Measurements from ENCODE around the gene SLC7A14.

The SLC7A14 gene

DNA sequence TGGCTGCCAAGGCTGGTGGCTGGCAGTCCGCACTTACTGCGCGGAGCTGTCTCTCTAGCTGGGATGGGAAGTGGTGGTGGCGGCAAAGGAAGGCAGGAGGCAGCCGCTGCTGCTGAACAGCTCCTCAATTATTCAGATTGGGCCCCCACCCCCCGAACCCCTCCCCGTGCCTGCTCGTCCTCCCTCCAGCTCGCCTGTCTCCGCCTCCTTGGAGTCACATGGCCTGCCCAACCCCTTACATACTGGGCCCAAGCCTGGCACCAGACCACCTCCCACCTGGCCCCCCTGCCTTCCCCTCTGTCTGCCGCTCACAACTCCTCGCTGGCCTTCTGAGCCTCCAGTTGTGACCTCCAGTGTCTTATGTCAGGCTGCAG, at the start of gene SLC7A14:
SLC7A14 (minus strand) TSS at position 139 of the 374 bp plus-strand sequence. CDS start 59,139 bp downstream, outside the sequence.
- no peaks in the 10 kb centered on the region for H3K9me3 ChIP-seq (ENCODE audit: control insufficient read depth in 2 of 2, low read length in 2 of 2)
- no peaks in the 10 kb centered on the region for H3K4me1 ChIP-seq (ENCODE audit: control insufficient read depth in 2 of 2, insufficient read depth in 2 of 2, low read length in 2 of 2)
- H3K27ac ChIP-seq (ENCODE audit: low read depth in 2 of 2, low read length in 2 of 2): no peak within 1 kb of the TSS
- no peak within 1 kb of the TSS for H3K4me3 ChIP-seq (ENCODE audit: low read length in 2 of 2)
- H3K9ac ChIP-seq (ENCODE audit: low read depth in 1 of 2, low read length in 2 of 2): no peak within 1 kb of the TSS
- peaks cover 11 to 22% of the 10 kb centered on the region in 2 donors for H3K27me3 ChIP-seq (ENCODE audit: control insufficient read depth in 2 of 2, insufficient read depth in 2 of 2, low read length in 2 of 2)
- H3K36me3 ChIP-seq (ENCODE audit: control insufficient read depth in 2 of 2, insufficient read depth in 2 of 2, low read length in 2 of 2): no peaks in the 10 kb centered on the region

DNA sequence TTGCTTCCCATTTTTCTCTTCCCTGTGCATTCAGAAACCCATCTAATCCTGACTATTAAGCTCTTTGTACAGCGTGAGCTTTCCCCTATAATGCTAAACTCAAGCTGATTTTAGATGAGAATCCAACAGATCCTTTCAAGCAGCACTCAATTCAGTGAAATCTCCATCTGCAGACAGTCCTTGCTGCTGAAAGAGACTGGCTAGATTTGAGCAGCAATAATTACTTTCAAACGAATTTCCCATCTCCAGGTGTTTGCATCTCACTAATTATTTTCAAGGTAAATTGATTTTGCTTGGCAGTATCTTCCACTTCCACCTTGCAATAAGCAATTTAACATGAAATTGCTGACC, 49.5 kb upstream of the SLC7A14 start:
- no peaks in the 10 kb centered on the region for H3K36me3 ChIP-seq (ENCODE audit: control insufficient read depth in 2 of 2, insufficient read depth in 2 of 2, low read length in 2 of 2)
- no peak overlapping the region for H3K9ac ChIP-seq (ENCODE audit: low read depth in 1 of 2, low read length in 2 of 2)
- no peaks in the 10 kb centered on the region for H3K9me3 ChIP-seq (ENCODE audit: control insufficient read depth in 2 of 2, low read length in 2 of 2)
- H3K27ac ChIP-seq (ENCODE audit: low read depth in 2 of 2, low read length in 2 of 2): no peak overlapping the region
- no peaks in the 10 kb centered on the region for H3K27me3 ChIP-seq (ENCODE audit: control insufficient read depth in 2 of 2, insufficient read depth in 2 of 2, low read length in 2 of 2)
- no peak overlapping the region for H3K4me3 ChIP-seq (ENCODE audit: low read length in 2 of 2)
- H3K4me1 ChIP-seq (ENCODE audit: control insufficient read depth in 2 of 2, insufficient read depth in 2 of 2, low read length in 2 of 2): no peaks in the 10 kb centered on the region

DNA sequence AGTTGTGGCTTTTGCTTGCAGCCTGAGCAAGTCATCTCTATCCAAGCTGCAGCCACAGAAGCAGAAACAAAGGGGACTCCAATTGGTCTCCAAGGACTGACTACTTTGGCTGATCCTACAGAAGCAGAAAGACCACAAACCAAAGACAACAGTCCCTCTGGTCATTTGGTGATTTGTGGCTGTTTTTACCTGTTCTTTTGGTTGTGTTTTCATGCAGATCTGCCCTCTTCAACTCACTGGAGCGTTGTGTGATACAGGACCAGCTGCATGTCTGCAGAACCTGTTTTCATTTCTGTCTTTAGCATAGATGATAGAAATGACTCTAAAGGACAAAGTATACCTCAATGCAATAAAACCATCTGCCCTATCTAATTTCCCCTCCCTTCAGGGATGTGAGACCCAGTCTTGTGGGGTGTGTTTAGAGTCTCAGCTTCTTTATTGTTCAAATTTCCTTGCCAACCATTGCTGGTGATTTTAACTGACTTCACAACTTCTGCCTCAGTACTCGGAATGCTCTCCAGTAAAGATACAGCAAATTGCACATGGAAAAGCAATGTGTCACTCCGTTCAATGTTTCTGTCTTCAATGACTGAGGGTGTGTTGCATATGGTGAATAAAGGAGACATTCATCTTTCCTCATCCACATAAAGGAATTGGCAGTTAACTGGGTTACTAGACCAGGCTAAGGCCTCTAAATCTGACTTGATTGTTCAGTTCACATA, 48.9 kb upstream of the SLC7A14 start:
- Histone ChIP-seq H3K9me3 (ENCODE audit: control insufficient read depth in 2 of 2, low read length in 2 of 2) (no peaks in the 10 kb centered on the region), H3K36me3 (ENCODE audit: control insufficient read depth in 2 of 2, insufficient read depth in 2 of 2, low read length in 2 of 2) (no peaks in the 10 kb centered on the region), H3K9ac (ENCODE audit: low read depth in 1 of 2, low read length in 2 of 2) (no peak overlapping the region), H3K27me3 (ENCODE audit: control insufficient read depth in 2 of 2, insufficient read depth in 2 of 2, low read length in 2 of 2) (no peaks in the 10 kb centered on the region), H3K4me3 (ENCODE audit: low read length in 2 of 2) (no peak overlapping the region), H3K4me1 (ENCODE audit: control insufficient read depth in 2 of 2, insufficient read depth in 2 of 2, low read length in 2 of 2) (no peaks in the 10 kb centered on the region), H3K27ac (ENCODE audit: low read depth in 2 of 2, low read length in 2 of 2) (no peak overlapping the region)

DNA sequence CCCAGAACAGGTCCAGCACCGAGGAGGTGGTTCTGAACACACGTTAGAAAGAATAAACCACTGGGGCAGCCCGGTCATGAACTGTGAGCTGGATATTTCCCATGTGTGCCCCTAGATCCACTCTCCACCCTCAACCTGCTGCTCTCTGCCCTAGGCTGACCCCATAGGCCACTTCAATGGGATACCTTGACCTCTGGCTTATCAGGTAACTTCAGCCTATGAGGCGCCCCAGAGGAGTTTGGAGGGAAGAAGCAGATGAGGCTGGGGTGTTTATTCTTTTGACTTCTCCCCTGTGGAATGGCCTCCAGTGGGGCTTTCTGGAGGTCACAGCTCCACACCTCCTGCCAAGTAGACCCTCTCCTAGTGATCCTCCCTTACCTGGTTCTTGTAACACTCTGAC, 47.7 kb upstream of the SLC7A14 start:
- no peaks in the 10 kb centered on the region for H3K36me3 ChIP-seq (ENCODE audit: control insufficient read depth in 2 of 2, insufficient read depth in 2 of 2, low read length in 2 of 2)
- no peak overlapping the region for H3K9ac ChIP-seq (ENCODE audit: low read depth in 1 of 2, low read length in 2 of 2)
- H3K27me3 ChIP-seq (ENCODE audit: control insufficient read depth in 2 of 2, insufficient read depth in 2 of 2, low read length in 2 of 2): no peaks in the 10 kb centered on the region
- no peak overlapping the region for H3K4me3 ChIP-seq (ENCODE audit: low read length in 2 of 2)
- no peaks in the 10 kb centered on the region for H3K9me3 ChIP-seq (ENCODE audit: control insufficient read depth in 2 of 2, low read length in 2 of 2)
- H3K27ac ChIP-seq (ENCODE audit: low read depth in 2 of 2, low read length in 2 of 2): no peak overlapping the region
- H3K4me1 ChIP-seq (ENCODE audit: control insufficient read depth in 2 of 2, insufficient read depth in 2 of 2, low read length in 2 of 2): no peaks in the 10 kb centered on the region

DNA sequence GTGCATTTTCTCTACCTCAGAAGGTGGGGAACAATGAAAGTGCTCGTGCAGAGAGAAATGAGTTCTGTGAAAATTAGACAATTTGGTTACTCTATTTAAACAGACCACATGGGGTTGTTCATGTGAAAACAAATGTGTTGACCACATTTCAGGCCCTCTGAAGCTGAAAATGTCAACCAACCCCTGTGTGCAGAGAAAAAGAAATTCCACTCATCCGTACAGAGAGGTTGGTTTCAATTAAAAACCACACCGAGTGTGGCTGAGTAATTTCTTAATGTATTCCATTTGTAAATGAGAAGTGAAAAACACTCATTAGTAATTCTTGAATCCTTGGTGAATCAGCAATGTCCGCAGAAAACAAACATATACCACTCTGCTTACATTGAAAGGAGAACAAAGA, 46.9 kb upstream of the SLC7A14 start:
- no peaks in the 10 kb centered on the region for H3K27me3 ChIP-seq (ENCODE audit: control insufficient read depth in 2 of 2, insufficient read depth in 2 of 2, low read length in 2 of 2)
- H3K9ac ChIP-seq (ENCODE audit: low read depth in 1 of 2, low read length in 2 of 2): no peak overlapping the region
- no peak overlapping the region for H3K27ac ChIP-seq (ENCODE audit: low read depth in 2 of 2, low read length in 2 of 2)
- no peaks in the 10 kb centered on the region for H3K4me1 ChIP-seq (ENCODE audit: control insufficient read depth in 2 of 2, insufficient read depth in 2 of 2, low read length in 2 of 2)
- no peak overlapping the region for H3K4me3 ChIP-seq (ENCODE audit: low read length in 2 of 2)
- H3K9me3 ChIP-seq (ENCODE audit: control insufficient read depth in 2 of 2, low read length in 2 of 2): no peaks in the 10 kb centered on the region
- no peaks in the 10 kb centered on the region for H3K36me3 ChIP-seq (ENCODE audit: control insufficient read depth in 2 of 2, insufficient read depth in 2 of 2, low read length in 2 of 2)

DNA sequence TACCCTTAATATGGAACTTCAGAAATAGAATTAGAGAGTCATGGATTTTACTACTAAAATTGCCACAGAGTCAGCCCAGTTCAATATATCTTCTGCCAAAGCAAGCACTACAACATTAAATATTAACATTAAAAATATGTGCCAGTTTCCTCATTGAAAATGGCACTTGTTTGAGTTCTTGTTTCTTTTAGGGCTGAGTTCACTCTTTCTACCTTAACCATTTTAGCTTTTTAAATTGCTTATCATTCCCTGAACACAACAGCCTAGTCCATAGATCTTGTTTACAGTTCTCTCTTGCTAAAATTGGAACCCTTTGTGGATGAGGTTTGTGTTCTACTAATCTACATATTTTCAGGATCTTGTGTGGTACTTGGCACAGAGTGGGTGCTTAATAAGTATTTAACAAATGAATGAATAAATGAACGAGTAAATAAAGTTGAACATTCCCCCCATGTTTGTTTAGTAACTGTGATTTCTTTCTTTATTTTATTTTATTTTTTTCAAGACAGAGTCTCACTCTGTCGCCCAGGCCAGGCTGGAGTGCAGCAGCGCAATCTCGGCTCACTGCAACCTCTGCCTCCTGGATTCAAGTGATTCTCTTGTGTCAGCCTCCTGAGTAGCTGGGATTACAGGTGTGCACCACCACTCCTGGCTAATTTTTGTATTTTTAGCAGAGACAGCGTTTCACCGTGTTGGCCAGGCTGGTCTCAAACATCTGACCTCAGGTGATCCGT, 46.0 kb upstream of the SLC7A14 start:
- H3K4me1 ChIP-seq (ENCODE audit: control insufficient read depth in 2 of 2, insufficient read depth in 2 of 2, low read length in 2 of 2): no peaks in the 10 kb centered on the region
- H3K9me3 ChIP-seq (ENCODE audit: control insufficient read depth in 2 of 2, low read length in 2 of 2): no peaks in the 10 kb centered on the region
- H3K27me3 ChIP-seq (ENCODE audit: control insufficient read depth in 2 of 2, insufficient read depth in 2 of 2, low read length in 2 of 2): no peaks in the 10 kb centered on the region
- H3K9ac ChIP-seq (ENCODE audit: low read depth in 1 of 2, low read length in 2 of 2): no peak overlapping the region
- H3K27ac ChIP-seq (ENCODE audit: low read depth in 2 of 2, low read length in 2 of 2): no peak overlapping the region
- no peak overlapping the region for H3K4me3 ChIP-seq (ENCODE audit: low read length in 2 of 2)
- no peaks in the 10 kb centered on the region for H3K36me3 ChIP-seq (ENCODE audit: control insufficient read depth in 2 of 2, insufficient read depth in 2 of 2, low read length in 2 of 2)

DNA sequence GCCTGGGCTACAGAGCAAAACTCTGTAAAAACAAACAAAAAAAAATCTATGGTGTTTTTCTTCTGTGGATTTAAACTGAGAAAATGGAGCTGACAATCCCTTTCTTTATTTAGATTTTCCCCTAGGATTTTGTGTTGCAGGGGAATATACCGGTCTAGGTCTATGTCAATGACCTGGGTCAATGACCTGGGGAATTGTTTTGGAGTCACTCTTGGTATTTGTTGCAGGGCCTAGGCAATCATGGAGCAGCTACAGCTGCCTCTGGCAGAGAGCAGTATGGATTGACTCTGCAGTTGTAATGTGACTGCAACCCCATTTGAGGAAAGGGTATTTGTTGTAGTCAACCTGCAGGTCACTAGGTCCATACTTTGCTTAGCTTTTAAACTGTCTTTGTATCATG, 37.6 kb upstream of the SLC7A14 start:
- no peaks in the 10 kb centered on the region for H3K27me3 ChIP-seq (ENCODE audit: control insufficient read depth in 2 of 2, insufficient read depth in 2 of 2, low read length in 2 of 2)
- H3K36me3 ChIP-seq (ENCODE audit: control insufficient read depth in 2 of 2, insufficient read depth in 2 of 2, low read length in 2 of 2): no peaks in the 10 kb centered on the region
- no peak overlapping the region for H3K4me3 ChIP-seq (ENCODE audit: low read length in 2 of 2)
- no peaks in the 10 kb centered on the region for H3K4me1 ChIP-seq (ENCODE audit: control insufficient read depth in 2 of 2, insufficient read depth in 2 of 2, low read length in 2 of 2)
- no peaks in the 10 kb centered on the region for H3K9me3 ChIP-seq (ENCODE audit: control insufficient read depth in 2 of 2, low read length in 2 of 2)
- no peak overlapping the region for H3K27ac ChIP-seq (ENCODE audit: low read depth in 2 of 2, low read length in 2 of 2)
- H3K9ac ChIP-seq (ENCODE audit: low read depth in 1 of 2, low read length in 2 of 2): no peak overlapping the region

DNA sequence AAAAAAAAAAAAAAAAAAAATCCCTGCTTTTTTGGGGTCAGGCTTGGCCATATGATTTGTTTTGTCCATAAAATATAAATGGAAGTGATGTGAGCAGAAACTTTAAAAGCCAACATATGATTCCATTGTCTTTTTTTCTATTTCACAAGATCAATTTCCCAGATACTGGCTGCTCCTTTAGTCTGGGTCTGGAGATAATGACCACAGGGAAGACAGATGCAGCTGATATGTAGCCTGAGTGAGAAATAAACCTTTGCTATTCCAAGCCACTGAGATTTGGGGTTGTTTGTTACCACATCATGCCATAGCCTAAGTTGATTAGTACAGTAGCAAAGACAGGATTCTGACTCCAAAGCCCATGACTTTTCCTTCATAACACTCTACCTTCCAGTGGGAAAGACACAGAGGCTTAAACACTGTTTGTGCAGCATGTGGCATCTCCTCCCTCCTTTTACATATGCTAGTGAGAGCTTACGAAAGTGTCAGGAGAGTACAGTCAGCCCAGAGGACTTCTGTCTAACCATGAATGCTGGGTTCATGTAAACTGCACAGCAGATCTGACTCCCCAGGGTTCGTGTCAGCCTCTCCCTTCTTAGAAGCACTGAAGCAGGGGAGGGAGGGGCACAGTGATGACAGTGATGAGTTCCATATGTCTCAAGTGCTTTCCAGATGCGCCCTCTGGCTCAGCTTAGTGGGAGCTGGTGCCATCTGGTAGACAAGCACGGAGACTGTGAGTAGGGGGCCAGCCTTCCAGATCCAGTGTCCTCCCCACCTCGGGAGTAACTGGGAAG, 36.7 kb upstream of the SLC7A14 start:
- H3K9ac ChIP-seq (ENCODE audit: low read depth in 1 of 2, low read length in 2 of 2): no peak overlapping the region
- no peak overlapping the region for H3K27ac ChIP-seq (ENCODE audit: low read depth in 2 of 2, low read length in 2 of 2)
- H3K4me1 ChIP-seq (ENCODE audit: control insufficient read depth in 2 of 2, insufficient read depth in 2 of 2, low read length in 2 of 2): no peaks in the 10 kb centered on the region
- no peaks in the 10 kb centered on the region for H3K27me3 ChIP-seq (ENCODE audit: control insufficient read depth in 2 of 2, insufficient read depth in 2 of 2, low read length in 2 of 2)
- H3K9me3 ChIP-seq (ENCODE audit: control insufficient read depth in 2 of 2, low read length in 2 of 2): no peaks in the 10 kb centered on the region
- H3K36me3 ChIP-seq (ENCODE audit: control insufficient read depth in 2 of 2, insufficient read depth in 2 of 2, low read length in 2 of 2): no peaks in the 10 kb centered on the region
- no peak overlapping the region for H3K4me3 ChIP-seq (ENCODE audit: low read length in 2 of 2)

DNA sequence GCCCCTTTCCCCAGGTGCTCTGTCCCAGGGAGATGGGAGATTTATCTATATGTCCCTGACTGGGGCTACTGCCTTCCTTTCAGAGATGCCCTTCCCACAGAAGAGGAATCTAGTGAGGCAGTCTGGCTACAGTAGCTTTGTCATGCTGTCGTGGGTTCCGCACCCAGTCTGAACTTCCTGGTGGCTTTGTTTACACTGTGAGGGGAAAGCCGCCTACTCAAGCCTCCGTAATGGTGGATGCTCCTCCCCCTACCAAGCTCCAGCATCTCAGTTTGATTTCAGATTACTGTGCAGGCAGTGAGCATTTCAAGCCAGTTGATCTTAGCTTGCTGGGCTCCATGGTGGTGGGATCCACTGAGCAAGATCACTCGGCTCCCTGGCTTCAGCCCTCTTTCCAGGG, 35.4 kb upstream of the SLC7A14 start:
- Histone ChIP-seq H3K4me1 (ENCODE audit: control insufficient read depth in 2 of 2, insufficient read depth in 2 of 2, low read length in 2 of 2) (no peaks in the 10 kb centered on the region), H3K27ac (ENCODE audit: low read depth in 2 of 2, low read length in 2 of 2) (no peak overlapping the region), H3K4me3 (ENCODE audit: low read length in 2 of 2) (no peak overlapping the region), H3K27me3 (ENCODE audit: control insufficient read depth in 2 of 2, insufficient read depth in 2 of 2, low read length in 2 of 2) (no peaks in the 10 kb centered on the region), H3K9me3 (ENCODE audit: control insufficient read depth in 2 of 2, low read length in 2 of 2) (no peaks in the 10 kb centered on the region), H3K9ac (ENCODE audit: low read depth in 1 of 2, low read length in 2 of 2) (no peak overlapping the region), H3K36me3 (ENCODE audit: control insufficient read depth in 2 of 2, insufficient read depth in 2 of 2, low read length in 2 of 2) (no peaks in the 10 kb centered on the region)
